ENCODE data around the gene HTR3A.

DNA sequence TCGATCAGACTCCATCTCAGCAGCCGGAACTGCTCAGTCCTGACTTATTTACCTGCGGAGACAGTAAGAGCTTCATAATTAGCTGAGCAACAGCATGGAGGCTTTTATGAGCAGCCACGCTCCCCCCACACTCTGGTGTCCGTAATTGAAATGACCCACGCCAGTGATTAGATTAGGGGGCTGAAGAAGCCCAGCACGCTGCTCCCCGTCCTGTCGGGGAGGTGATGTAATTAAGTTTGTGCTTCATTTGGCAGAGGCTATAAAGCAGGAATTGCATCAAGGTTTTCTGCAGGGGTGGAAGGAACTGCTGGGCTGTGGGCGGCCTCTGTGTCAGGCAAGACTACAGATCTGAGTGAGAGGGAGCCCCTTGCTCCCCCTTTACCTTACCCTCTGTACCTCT lies 22.8 kb upstream of the HTR3A start:
- TF ChIP-seq, protein P1, sequence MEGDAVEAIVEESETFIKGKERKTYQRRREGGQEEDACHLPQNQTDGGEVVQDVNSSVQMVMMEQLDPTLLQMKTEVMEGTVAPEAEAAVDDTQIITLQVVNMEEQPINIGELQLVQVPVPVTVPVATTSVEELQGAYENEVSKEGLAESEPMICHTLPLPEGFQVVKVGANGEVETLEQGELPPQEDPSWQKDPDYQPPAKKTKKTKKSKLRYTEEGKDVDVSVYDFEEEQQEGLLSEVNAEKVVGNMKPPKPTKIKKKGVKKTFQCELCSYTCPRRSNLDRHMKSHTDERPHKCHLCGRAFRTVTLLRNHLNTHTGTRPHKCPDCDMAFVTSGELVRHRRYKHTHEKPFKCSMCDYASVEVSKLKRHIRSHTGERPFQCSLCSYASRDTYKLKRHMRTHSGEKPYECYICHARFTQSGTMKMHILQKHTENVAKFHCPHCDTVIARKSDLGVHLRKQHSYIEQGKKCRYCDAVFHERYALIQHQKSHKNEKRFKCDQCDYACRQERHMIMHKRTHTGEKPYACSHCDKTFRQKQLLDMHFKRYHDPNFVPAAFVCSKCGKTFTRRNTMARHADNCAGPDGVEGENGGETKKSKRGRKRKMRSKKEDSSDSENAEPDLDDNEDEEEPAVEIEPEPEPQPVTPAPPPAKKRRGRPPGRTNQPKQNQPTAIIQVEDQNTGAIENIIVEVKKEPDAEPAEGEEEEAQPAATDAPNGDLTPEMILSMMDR (optimal IDR thresholded peaks at IDR 0.05 in 1 of 3, IDR thresholded peaks at IDR 0.05 in 1 of 3, conservative IDR thresholded peaks at IDR 0.05 in 1 of 3; ENCODE audit: extremely low read depth in 1 of 3, insufficient read depth in 2 of 3, low read length in 3 of 3) = no peak
- TF ChIP-seq EZH2 (IDR thresholded peaks at IDR 0.05; ENCODE audit: low read length) = no peak
